HepG2 (cell line): ENCODE data around the gene PPP1R9A. TPM values are rescaled to one million over a fixed set of nuclear protein-coding genes. Genes with fewer than 3 reads are reported as not detected.

ENCODE experiments used
- ATAC-seq: fragments of 200-7000 bp; cut with Tn5 transposase; 3 replicates; pipeline ENCODE4 v1.9.1; 2020; ENCODE audit warnings: mild to moderate bottlenecking, moderate library complexity
- BruUV-seq: library from RNA; stranded (reverse); fragments of 400-500 nt; replicated peaks from 2 replicates; lab custom pipeline; 2021; lab: Mats Ljungman, UMichigan
- CTCF ChIA-PET: fragments of 300-600 bp; formaldehyde crosslinking; extraction: SDS; loops from one replicate; lab custom pipeline; 2021; ENCODE audit warnings: low total read pairs, inconsistent platforms, low intra/inter-chr PET ratio; lab: Yijun Ruan, JAX
- POLR2A ChIA-PET: fragments of 350-600 bp; sonication (Branson Sonifier 250); formaldehyde crosslinking; loops from one replicate; lab custom pipeline; 2020; ENCODE audit warnings: antibody characterized with exemption, inconsistent platforms; lab: Yijun Ruan, JAX
- DNase-seq: peaks from one replicate; pipeline ENCODE4 v3.0.0-alpha.2; 2015; ENCODE audit warnings: low spot score
- FAIRE-seq: peaks from 3 replicates; lab custom pipeline; 2011; peaks lifted over from hg19 to GRCh38; lab: Jason Lieb, UNC
- H2AFZ ChIP-seq: one replicate; pipeline ENCODE4 v1.6.1; 2011; ENCODE audit warnings: low read length, inconsistent platforms
- H3K27ac ChIP-seq: fragments of 300-600 bp; 3 replicates; pipeline ENCODE4 v1.8.0; 2011; ENCODE audit warnings: mixed run types, mild to moderate bottlenecking, mixed read lengths, low read length, inconsistent platforms; ENCODE audit not compliant: insufficient read depth; ENCODE audit errors: extremely low read length
- H3K27me3 ChIP-seq, 2 experiments: fragments of 200-600 bp in 1 of 2; 2 replicates in 1 of 2; 3 replicates in 1 of 2; pipeline versions ENCODE4 v1.6.0 to v1.8.0; 2011; ENCODE audit warnings: low read length in 2 of 2, mild to moderate bottlenecking in 2 of 2, moderate library complexity in 2 of 2, inconsistent platforms in 1 of 2; ENCODE audit not compliant: insufficient read depth in 2 of 2, control insufficient read depth in 1 of 2
- H3K36me3 ChIP-seq, 2 experiments: fragments of 200-600 bp in 1 of 2; replicated peaks in 1 of 2; 2 replicates in 1 of 2; 3 replicates in 1 of 2; pipeline versions ENCODE4 v1.5.1 to v1.8.0; 2011; ENCODE audit warnings: low read length in 2 of 2, inconsistent platforms in 1 of 2; ENCODE audit not compliant: insufficient read depth in 2 of 2, control insufficient read depth in 1 of 2
- H3K4me1 ChIP-seq: 2 replicates; pipeline ENCODE4 v1.5.1; 2012; ENCODE audit warnings: low read length, inconsistent platforms; ENCODE audit not compliant: insufficient read depth
- H3K4me2 ChIP-seq: 2 replicates; pipeline ENCODE4 v1.6.0; 2011; ENCODE audit warnings: low read depth, low read length, inconsistent platforms
- H3K4me3 ChIP-seq, 3 experiments: fragments of 200-600 bp in 1 of 3; sonication (generic), shearing (Covaris generic) in 1 of 3; replicated peaks in 1 of 3; 2 replicates each; pipeline ENCODE4 v1.5.1; 2011 to 2016; ENCODE audit warnings: low read length in 3 of 3, inconsistent platforms in 2 of 3, low read depth in 2 of 3, mild to moderate bottlenecking in 2 of 3, control low read depth in 1 of 3, mixed read lengths in 1 of 3; ENCODE audit not compliant: insufficient read depth in 1 of 3
- H3K79me2 ChIP-seq: one replicate; pipeline ENCODE4 v1.6.1; 2011; ENCODE audit warnings: low read length, inconsistent platforms; ENCODE audit not compliant: insufficient read depth
- H3K9ac ChIP-seq: 2 replicates; pipeline ENCODE4 v1.6.0; 2011; ENCODE audit warnings: mild to moderate bottlenecking, low read depth, low read length, inconsistent platforms; ENCODE audit not compliant: insufficient read depth
- H3K9me3 ChIP-seq: 2 replicates; pipeline ENCODE4 v1.5.1; 2012; ENCODE audit warnings: mild to moderate bottlenecking, low read length
- H4K20me1 ChIP-seq: 2 replicates; pipeline ENCODE4 v1.6.0; 2011; ENCODE audit warnings: inconsistent platforms, mild to moderate bottlenecking, low read length, moderate library complexity; ENCODE audit not compliant: insufficient read depth
- CC2D1A ChIP-seq: sonication (generic); formaldehyde crosslinking; IDR thresholded peaks from 2 replicates; pipeline ENCODE4 v1.8.1; 2023; ENCODE audit warnings: mild to moderate bottlenecking, missing genetic modification reagents
- ETV6 ChIP-seq: sonication (generic); formaldehyde crosslinking; conservative IDR thresholded peaks from 2 replicates; pipeline ENCODE4 v1.4.0; 2020; ENCODE audit warnings: missing genetic modification reagents
- ZNF143 ChIP-seq: sonication (generic); formaldehyde crosslinking; IDR thresholded peaks from 2 replicates; pipeline ENCODE4 v1.4.0; 2020; ENCODE audit warnings: missing genetic modification reagents
- ZNF589 ChIP-seq: sonication (generic); formaldehyde crosslinking; conservative IDR thresholded peaks from 2 replicates; pipeline ENCODE4 v1.8.0; 2022; ENCODE audit warnings: mild to moderate bottlenecking, moderate library complexity, missing genetic modification reagents
- ZSCAN9 ChIP-seq: IDR thresholded peaks from 2 replicates; pipeline ENCODE4 v1.6.1; 2016; ENCODE audit warnings: borderline replicate concordance
- WGBS: methylation state at CpG from one replicate; pipeline ENCODE4 v1.1.6; 2017; ENCODE audit warnings: low lambda C conversion rate; 5-methylcytosine and 5-hydroxymethylcytosine counted together
- in situ Hi-C: cut with HindIII; loops from 2 replicates; pipeline ENCODE4 v1.10.0; 2017; ENCODE audit warnings: low pct_unique_long_range_greater_than_20kb; ENCODE audit not compliant: extremely low pct_ligation_motif_present
- intact Hi-C: fragments of 100-400 bp; cut with micrococcal nuclease; formaldehyde crosslinking; loops from one replicate; pipeline ENCODE4 v1.10.0; 2022; ENCODE audit not compliant: unreplicated experiment
- polyA plus RNA-seq, 8 experiments: library from polyadenylated mRNA; depleted of rRNA in 3 of 8; stranded (reverse) in 7 of 8; unstranded in 1 of 8; fragments of >200 nt; fragmentation: Illumina TruSeq in 4 of 8; extraction: Trizol in 4 of 8; gene quantifications; 2 replicates each; pipeline versions ENCODE4 v1.2.1 to v1.2.3, GENCODE V29; 2011 to 2016; ENCODE audit warnings: low read depth in 4 of 8, missing spikeins in 1 of 8, mixed read lengths in 1 of 8; ENCODE audit not compliant: insufficient read depth in 1 of 8
- total RNA-seq, 5 experiments: library from RNA; depleted of rRNA; stranded (reverse); fragments of >200 nt; fragmentation: Illumina TruSeq; extraction: Trizol; gene quantifications; 2 replicates each; pipeline ENCODE4 v1.2.3, GENCODE V29; 2016; ENCODE audit warnings: low read depth in 1 of 5
- TF ChIP-seq, protein P1 (sequence below): sonication (generic); formaldehyde crosslinking; IDR thresholded peaks from 2 replicates; pipeline ENCODE4 v1.4.0; 2020; ENCODE audit warnings: missing genetic modification reagents

The PPP1R9A gene
- total and polyA plus RNA-seq, 2 of the 13 experiments (the other 11 are each of a cell fraction or from before 2014, with no cell fraction given): 11.4 to 31.9 TPM

DNA sequence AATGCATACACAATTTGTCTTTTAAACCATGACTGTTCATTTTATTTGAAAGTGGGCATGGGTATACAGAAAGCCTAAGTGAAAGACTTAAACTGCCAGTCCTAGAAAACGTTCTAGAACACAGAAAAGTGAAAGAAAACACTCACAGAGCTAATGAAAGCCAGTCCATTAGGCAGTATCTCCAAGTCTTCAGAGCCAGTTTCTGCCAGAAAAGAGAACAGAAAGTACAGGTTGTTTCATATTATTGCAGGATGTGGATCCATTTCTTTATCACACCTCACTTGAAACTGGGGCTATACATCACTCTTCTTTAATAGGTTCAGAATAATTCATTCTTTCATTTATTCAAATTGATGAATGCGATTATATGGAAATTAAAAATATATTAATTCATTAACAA is 409.2 kb downstream of the PPP1R9A start (continued):
- TF ChIP-seq, protein P1, sequence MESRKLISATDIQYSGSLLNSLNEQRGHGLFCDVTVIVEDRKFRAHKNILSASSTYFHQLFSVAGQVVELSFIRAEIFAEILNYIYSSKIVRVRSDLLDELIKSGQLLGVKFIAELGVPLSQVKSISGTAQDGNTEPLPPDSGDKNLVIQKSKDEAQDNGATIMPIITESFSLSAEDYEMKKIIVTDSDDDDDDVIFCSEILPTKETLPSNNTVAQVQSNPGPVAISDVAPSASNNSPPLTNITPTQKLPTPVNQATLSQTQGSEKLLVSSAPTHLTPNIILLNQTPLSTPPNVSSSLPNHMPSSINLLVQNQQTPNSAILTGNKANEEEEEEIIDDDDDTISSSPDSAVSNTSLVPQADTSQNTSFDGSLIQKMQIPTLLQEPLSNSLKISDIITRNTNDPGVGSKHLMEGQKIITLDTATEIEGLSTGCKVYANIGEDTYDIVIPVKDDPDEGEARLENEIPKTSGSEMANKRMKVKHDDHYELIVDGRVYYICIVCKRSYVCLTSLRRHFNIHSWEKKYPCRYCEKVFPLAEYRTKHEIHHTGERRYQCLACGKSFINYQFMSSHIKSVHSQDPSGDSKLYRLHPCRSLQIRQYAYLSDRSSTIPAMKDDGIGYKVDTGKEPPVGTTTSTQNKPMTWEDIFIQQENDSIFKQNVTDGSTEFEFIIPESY (CRISPR knock-in tag): no peak
- TF ChIP-seq CC2D1A (CRISPR knock-in tag): no peak
- TF ChIP-seq ZSCAN9 (CRISPR knock-in tag): no peak
- TF ChIP-seq, all 625 proteins: peak for 0

DNA sequence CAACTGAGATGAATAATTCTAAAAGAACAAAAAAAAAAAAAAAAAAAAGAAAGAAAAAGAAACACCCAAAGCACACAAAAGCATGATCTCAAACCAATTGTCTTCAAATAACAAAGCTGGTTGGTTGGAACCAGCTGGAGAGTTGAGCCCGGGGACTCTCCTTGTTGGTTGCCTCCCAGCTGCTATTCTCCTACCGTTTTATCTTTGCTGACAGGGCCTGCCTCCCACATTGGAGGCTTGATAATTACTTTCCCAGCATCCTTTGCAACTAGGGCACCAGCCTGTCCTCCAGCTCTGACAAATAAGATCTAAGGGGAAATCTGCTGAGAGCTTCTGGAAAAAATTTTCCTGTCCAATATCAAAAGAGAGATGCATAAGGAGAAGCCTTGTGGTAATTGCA is 410.2 kb downstream of the PPP1R9A start:
- no peaks in the 10 kb centered on the region for H3K27me3 ChIP-seq
- no peak overlapping the region for H3K27ac ChIP-seq
- DNase-seq: no peak
- POLR2A ChIA-PET: no interaction called here
- intact Hi-C loops (no loop called here), in situ Hi-C loops (no loop called here)
- BruUV-seq: no TSS peak
- WGBS: 40% methylated on average over 2 of the region's 2 CpGs
- no peak overlapping the region for H3K4me3 ChIP-seq
- H3K4me2 ChIP-seq: peak overlapping the region; percentile 62
- CTCF ChIA-PET: no interaction called here
- no peak for FAIRE-seq
- H3K79me2 ChIP-seq: no peaks in the 10 kb centered on the region
- H3K9ac ChIP-seq: no peak overlapping the region
- peaks cover 28% of the 10 kb centered on the region for H3K4me1 ChIP-seq
- H3K9me3 ChIP-seq: no peaks in the 10 kb centered on the region
- ATAC-seq: no peak
- no peak overlapping the region for H2AFZ ChIP-seq
- TF ChIP-seq ZNF589 (CRISPR knock-in tag) (no peak), ZNF143 (CRISPR knock-in tag) (0 out of 2 replicates have a peak, but pooled peaks have one; percentile 20), ETV6 (CRISPR knock-in tag) (no peak)
- H4K20me1 ChIP-seq: no peaks in the 10 kb centered on the region
- H3K36me3 ChIP-seq: no peaks in the 10 kb centered on the region
